CD4-positive, alpha-beta T cell treated with Interleukin-10 for 1 hour (primary cell): ENCODE measurements around the gene RNF112.

ENCODE experiments used
- DNase-seq: peaks from one replicate; pipeline ENCODE4 v3.0.0-alpha.2; 2020

RNF112 gene, protein sequence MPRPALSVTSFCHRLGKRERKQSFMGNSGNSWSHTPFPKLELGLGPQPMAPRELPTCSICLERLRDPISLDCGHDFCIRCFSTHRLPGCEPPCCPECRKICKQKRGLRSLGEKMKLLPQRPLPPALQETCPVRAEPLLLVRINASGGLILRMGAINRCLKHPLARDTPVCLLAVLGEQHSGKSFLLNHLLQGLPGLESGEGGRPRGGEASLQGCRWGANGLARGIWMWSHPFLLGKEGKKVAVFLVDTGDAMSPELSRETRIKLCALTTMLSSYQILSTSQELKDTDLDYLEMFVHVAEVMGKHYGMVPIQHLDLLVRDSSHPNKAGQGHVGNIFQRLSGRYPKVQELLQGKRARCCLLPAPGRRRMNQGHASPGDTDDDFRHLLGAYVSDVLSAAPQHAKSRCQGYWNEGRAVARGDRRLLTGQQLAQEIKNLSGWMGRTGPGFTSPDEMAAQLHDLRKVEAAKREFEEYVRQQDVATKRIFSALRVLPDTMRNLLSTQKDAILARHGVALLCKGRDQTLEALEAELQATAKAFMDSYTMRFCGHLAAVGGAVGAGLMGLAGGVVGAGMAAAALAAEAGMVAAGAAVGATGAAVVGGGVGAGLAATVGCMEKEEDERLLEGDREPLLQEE

DNA sequence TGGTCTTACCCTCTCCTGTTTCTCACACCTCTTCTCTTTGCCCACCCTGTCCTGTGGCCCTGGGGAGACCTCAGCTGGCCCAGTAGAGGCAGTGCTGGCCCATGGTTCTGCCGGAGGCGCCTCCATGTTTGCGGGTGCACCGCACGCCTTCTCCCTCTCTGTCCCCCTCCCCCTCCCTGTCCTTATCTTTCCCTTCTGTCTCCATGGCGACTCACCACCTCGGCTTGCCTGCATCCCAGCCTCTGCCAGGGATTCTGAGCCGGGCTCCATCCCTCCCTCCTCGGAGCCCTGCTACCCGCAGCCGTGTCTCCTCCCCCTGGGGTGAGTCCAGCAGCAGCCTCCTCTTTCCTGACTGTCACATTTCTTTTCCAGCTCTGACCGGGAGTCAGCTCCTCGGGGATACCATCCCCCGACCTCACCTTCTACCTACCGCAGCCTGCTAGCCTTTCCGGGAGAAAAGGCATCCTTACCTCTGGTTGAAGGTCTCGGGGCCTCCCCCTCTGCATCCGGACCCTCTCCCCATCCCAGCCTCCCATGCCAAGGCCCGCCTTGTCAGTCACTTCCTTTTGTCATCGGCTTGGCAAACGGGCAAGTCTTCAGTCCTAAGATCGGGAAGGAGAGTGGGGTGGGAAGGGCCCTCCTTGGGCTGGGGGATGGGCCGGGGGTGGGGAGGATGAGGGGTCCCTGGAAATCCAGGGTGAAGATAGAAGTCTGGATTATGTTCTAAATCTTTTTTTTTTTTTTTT, at the start of gene RNF112:
RNF112 (plus strand) TSS at position 358 of the 746 bp plus-strand sequence; CDS start at position 535, 177 bp downstream.
- no peak for DNase-seq

DNA sequence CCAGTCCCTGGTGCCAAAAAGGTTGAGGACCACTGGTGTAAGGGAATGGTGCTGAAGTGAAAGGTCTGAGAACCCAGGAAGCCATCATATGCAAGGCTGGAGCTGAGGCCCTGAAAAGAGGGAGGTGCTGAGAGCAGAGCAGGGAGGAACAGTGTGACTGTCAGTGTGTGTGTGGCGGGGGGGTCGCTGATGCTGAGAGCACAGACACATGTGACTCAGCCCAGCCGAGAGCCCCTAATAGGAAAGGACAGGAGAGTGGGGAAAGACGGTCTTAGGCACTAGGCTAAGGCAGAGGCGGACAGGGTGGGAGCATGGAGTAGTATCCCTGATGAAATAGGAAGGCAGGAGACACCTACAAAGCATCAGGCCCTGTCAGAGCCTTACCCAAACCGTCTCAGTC, 49.7 kb upstream of the RNF112 start:
- DNase-seq = no peak

DNA sequence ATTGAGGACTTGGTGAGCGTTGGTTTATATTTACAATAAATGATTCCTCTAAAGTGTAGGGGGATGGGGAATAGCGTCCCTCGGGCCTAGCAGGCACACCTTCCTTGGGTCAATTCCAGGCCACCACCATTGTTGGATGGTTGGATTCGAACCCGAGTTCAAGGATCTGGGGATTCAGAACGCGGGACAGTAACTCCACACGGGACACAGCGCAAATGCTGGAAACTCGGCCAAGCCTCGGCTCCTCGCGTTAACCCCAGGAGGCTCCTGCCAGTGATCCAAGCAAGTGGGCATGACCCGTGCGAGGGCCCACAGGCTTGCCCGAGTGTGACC, 49.1 kb upstream of the RNF112 start:
- DNase-seq = no peak

DNA sequence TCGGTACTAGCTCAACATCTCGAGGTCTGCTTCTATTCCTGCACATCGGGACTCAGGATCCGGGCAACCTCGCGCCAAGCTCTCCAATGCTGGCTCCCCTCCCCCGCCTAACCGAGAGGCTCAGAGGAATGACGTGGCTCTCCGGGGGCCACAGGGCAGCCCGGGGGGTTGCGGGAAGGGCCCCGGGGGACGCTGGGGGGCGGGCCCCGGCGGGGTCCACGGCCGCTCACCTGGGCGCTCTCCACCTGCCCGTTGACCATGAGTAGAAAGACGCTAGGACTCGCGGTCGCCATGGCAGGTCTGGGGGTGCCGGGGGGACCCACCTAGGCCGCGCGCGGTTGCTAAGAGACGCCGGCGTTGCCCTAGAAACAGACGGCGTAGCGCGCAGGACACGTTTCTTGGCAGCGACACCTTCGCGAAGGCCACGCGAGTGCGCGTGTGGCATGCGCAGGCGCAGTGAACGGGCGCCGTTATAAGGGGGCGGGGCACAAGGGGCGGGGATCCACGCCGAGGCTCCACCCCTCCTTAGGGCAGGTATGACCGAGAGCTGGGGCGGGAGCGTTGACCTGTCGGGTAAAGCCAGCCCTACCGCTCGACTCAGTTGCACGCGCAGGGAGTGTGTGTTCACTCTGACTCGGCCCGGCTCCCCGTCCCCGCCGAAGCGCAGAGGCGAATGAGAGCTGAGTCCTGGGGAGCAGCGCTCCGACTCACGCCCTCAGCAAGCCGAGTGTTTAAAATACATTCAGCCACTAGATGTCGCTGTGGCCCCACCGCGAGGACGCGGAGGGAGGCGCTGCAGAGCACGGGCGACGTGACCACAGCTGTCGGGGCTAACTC, 48.5 kb upstream of the RNF112 start, which contains the start of gene B9D1:
B9D1 (minus strand) TSS at position 447 of the 837 bp plus-strand sequence; CDS start at position 293, 154 bp downstream.
- DNase-seq = peak; percentile 96

DNA sequence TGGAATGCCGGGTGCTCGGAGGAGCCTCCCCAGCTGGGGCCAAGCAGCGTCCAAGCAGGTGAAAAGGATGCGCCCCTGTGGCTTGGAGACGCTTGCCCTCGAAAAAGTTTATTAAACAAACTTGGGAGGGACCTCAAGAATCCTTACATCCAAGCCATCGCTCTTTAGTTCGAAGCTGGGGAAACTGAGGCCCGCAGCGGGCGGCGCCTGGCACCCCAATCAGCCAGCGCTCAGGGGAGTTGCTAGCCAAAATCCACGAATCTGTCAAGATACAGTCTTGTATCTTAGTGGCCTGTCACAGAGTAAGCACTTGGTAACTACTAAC, 48.0 kb upstream of the RNF112 start:
- DNase-seq = no peak

DNA sequence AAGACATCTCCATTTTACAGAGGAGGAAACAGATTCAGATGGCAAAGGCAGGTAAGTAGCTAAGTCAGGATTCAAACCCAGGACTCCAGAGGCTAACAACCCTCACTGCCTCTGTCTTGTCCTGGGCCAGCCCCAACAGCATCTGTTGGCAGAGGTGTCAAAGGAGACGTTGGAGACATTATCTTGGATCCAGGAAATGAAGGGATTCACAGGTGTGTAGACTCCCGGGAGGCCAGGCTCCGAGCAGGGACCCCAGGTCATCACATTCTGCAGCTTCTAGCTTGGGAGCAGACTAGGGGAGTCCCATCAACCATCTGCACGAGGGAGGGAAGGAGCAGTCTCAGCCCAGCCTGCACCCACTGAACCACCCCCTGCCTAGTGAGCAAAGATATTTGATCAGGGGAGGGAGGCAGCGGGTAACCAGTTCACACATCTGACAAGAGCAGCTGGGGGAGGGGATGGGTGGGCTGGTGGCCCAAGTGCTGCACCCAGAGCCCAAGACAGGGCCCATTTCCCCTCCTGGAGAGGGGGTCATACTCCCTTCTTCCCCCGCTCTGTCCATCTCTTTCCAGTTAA, 47.5 kb upstream of the RNF112 start:
- DNase-seq = no peak

DNA sequence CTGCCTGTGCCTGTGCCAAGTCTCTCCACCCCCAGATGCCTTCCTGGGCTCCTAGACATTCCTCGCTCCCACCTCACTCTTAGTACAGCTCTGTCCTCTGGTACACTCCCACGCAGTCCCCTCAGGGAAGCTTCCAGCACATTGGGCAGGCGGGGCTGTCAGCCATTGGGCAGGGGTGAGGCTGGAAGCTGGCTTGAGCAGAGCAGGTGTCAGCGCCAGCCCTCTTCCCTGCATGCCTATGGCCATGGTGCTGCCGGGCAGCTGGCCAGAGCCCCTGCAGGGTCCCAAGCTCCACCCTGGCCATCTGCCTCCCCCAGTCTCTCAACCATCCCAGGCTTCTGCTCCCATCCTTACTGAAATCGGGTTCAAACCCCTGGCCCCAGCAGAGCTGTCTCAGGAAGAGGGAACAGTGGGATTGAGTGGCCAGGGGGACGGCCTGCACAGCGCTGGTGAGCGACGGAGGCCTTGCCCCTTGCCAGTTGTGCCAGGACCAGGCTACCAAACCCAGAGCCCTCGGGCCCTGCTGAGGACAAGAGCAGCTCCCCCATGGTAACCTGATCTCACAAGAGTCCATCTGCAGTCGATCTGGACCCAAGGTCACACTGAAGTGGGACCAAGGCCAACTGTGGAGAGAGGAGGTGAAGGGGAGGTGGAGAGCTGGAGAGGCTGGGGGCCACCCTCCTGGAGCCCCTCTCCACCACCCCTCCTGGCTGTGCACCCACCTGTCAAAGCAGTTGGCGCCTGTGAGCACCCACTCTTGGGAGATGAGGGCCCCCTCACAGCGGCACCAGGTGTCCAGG, 46.1 kb upstream of the RNF112 start:
- DNase-seq = no peak

DNA sequence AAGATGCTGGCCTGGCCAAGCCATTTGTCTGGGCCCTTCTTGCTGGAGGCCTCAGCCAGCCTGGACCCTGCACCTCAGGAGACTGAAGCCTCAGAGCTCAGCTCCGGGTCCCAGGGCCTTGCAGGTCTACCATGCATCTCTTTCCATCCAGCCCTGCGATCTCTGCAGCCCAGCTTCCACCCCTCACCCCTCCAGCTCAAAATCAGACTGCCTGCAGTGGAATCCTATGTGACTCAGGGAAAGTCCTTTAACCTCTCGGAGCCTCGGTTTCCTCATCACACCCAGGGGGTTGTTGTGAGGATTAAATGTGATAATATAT, 45.6 kb upstream of the RNF112 start:
- no peak for DNase-seq

DNA sequence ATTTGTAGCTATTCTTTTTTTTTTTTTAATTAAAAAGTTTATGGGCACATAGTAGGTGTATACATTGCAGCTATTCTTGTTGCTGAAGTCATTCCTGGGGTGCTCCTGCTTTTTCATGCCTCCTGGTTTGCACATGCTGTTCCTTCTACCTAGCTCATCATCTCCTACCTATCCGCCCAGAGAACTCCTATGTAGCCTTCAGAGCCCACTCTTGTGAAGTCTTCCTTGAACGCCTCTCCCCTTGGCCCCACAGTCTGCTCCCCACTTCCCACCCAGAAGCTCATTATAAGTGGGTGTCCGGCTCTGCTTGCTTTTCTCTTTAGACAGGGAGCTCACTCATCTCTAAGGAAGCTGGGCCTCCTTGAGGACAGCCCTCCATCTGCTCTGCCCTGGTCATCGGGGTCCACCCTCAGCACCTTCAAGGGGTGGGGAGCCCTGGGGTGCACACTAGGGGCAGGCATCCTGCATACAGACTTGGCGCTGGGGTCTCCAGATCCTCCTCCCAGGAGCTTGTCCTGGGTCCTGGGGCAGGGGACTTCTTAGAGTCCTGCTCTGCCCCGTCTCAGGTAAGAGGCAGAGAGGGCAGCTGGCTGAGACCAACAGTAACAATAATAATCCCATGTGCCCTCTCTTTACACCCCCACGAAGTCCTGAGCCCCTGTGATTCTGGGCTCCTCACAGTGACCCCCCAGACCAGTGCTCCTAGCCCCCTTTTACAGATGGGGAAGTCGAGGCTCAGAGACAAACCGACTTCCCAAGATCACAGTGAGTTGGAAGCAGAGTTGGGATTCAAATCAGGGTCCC, 45.0 kb upstream of the RNF112 start:
- DNase-seq = no peak

DNA sequence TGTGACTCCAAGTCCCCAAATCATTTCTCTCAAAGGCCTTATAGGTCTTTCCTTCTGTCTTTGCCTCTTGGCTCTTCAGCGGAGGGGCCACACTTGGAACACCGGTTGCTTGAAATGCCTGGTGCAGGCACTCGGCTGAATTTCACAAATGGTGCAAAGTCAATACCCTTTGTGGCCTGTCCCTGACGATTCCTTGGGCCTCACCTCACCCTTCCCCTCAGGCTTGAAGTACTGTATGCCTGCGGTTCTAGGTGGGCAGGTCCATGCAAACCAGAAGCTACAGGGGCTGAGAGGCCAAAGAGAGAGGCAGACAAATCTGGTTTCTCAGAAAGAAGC, 44.4 kb upstream of the RNF112 start:
- no peak for DNase-seq

DNA sequence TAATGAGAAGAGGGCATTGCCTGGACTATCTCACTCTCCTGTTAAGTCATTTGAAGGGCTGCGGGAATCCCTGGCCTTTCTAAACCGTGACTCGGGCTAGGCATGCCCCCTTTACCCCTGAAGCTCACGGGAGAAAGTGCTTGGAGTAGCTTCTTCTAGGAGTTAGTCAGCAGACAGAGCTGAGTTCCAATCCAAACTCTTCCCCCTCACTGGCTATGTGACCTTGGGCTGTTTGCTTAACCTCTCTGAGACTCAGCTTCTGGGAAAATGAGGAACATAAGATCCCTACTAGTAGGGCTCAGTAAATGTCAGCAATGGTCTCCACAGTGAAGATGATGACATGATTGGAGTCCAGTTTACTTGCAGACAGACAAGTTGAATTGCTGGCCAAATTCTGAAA, 42.8 kb upstream of the RNF112 start:
- no peak for DNase-seq

DNA sequence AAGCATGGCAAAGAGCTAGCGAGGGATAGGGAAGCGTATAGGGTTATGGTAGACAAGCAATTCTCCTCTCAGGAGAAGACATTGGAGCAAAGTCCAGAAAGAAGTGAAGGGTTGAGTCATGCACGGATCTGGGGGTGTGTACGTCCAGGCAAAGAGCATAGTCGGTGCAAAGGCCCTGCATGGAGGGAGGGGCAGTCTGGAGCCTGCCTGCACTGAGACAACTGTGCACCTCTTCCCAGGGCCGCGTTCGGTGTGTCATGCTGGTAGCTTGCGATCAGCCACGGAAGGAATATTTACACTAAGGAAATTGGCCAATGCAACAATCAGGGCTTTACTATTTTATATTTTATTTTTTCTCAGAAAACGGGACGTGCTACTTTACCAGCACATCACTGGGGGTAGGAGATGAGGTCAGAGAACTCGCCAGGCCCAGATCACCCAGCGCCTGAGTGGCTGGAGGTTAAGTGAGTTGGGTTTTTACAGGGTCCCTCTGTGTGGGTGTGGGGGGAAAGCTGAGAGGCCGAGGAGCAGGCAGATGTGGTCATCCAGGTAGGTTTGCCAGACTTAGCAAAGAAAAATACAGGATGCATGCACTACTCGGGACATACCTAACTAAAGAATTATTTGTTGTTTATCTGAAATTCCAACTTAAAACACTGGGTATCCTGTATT, 41.8 kb upstream of the RNF112 start:
- no peak for DNase-seq

DNA sequence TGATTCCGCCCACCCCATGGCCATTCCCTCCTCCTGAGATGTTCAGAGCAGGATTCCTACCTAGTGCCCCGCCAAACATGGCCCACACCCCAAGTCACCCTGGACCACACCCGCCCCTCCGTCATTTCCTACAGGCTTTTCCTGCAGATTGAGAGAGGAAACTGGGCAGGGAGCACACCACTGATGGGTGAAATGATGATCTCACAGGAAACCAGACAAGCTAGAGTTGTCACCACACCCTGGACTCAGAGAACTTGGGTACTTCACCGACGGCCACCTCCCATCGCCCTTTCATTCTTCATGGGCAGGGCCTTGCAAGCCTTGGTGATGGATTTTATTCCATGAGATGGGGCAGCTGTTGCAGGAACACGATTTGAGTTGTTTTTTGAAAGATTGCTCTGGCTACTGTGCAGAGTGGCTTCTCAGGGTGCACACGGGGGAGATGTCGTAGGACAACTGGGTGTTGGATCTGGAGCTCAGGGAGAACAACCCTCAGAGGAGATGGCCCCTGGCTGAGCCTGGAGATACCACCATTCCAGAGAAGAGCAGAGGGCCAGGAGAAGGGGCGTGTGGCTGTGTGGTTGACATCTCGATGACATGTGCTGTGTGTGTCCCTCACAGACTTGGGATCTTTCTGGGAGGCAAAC, 41.1 kb upstream of the RNF112 start:
- DNase-seq = peak; percentile 61

DNA sequence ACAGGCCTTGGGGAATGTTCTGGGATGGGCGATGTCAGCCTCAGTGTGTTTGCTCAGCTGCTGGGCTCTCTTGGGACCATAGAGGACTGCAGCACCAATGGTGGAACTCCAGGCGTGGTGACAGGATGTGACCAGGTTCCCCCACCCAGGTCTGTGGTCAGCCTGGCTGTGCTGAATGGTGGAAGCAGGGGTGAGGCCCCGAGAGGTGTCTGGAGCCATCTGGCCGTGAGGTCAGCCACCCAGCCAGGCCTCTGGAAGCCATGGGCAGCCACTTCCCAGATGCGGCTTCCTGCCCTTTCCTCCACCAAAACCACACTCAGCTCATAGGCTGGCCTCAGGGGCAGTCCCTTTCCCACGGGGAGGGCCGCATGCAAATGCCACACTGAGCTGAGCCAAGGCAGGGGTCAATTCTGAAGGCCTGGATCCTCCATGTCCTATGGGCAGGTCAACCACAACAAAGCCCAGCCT, 40.5 kb upstream of the RNF112 start:
- peak; percentile 36 for DNase-seq

DNA sequence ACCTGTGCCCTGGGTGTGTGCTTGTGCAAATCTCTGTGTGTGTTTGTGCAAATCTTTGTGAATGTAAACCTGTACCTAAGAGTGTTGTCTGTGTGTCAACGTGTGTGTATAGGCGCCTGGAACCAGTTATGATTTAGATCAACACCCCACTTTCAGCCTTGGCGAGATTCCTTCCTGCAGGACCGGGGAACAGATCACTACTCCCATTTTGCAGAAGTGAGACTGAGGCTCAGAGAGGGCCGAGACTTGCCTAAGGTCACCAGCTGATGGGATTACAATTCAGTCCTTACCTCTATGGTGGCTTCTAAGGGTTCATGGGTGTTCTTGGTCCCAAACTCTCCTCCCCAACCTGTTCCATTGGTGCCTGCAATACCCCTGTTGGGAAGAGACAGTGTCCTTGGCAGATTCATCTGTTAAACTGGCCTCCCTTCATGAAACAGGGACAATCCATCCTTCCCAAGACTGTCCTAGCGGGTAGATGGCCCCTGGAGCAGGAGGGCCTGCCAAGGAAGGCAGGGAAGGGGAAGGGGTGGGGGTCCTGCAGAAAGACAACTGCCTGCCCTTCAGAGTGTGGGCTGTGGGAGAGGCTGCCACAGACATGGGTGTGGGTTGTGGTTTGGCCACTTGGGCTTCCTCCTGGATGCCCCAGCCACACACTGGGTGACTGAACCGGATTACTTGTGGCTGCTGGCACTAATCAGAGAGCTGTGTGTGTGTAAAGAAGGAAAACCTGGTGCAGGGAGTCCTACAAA, 39.6 kb upstream of the RNF112 start:
- DNase-seq = peak; percentile 28

DNA sequence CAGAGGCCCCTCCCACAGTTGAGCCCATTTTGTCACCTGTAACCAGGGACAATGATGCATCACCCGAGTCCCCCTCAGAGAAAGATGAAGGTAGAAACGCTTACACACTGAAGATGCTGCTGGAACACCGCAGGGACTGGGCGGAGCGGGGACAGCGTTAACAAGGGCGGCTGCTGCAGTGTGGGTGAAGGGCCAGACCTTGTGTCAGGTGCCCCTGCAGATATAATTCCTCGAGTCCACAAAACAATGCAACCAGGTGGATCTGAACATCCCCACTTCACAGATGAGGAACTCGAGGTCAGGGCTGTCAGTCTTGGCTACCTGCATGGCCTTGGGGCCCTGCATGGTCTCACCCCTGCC, 39.0 kb upstream of the RNF112 start:
- DNase-seq = no peak

DNA sequence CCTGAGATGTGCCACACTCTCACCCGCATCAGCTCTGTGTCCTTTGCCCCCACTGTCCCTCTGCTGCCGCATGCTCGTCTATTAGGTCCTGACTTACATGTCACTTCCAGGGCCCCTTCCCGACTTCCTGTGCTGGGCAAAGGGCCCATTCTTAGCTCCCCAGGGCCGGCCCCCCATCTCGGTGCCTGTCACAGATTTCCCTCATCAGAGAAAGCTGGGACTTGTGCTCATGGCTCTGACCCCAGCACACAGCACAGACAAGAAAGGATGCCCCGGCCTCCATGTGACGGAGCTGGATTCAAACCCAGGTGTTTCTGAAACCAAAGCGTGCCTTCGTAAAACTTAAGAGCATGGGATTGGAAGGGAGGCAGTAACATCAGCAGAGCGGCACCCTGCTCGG, 38.6 kb upstream of the RNF112 start:
- no peak for DNase-seq

DNA sequence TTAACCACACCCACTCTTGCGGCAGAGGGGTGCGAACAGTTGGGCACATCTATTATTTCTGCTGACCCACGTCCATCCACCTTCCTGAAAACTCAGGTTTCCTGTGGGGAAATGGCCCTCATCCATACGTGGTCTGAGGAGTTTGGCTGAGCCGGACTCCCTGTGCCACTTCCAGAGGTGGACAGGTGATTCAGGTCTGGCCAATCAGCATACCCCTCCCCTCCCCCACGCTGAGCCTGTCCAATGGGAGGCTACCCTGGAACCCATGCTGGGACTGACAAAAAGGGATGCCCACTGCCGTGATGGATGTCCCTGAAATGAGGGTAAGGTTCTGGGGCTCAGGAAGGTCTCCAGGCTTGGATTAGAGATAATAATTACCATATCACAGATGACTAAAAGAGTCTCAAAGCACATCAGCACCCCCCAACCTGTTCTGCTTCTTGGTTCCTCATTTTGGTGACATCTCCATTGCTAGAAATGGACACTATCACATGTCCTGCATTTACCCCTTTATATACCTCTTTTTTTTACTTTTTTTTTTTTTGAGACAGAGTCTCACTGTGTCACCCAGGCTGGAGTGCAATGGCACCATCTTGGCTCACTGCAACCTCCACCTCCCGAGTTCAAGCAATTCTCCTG, 38.0 kb upstream of the RNF112 start:
- no peak for DNase-seq

DNA sequence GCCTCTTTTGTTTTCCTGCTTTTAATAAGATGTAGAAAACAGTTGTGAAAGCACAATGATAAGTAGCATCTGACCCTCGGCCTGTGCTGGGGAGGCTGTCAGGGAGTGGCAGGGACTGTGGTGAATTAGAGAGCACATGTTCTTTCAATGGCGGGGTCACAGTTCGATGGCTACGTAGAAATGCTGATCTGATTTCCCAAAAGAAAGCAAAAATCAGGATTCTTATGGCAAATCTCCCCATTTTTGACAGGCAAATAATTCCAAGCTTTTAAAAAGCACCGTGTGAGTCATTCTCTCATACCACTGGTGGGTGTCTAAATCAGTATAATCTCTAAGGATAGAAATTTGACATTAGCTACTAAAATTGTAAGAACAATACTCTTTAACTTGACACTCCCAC, 36.9 kb upstream of the RNF112 start:
- no peak for DNase-seq
